GM13976 (cell line): ENCODE results near the gene KIF21B.
"Not testable (repeated sequence)": the region's sequence is repeated elsewhere in the genome, so short reads cannot be mapped to it uniquely, and the experiment has no call there.

Experiments
- DNase-seq: peaks from one replicate; pipeline ENCODE4 v3.0.0; 2012; ENCODE audit warnings: low spot score
- in situ Hi-C: fragments of 300-500 bp; cut with MboI; formaldehyde crosslinking; loops from one replicate; pipeline ENCODE4 v1.12.0; 2022; ENCODE audit warnings: low sequenced_read_pairs, mixed read lengths, inconsistent platforms; ENCODE audit not compliant: unreplicated experiment
- TF ChIP-seq, protein P1 (sequence below): IDR thresholded peaks from 2 replicates; pipeline ENCODE4 v1.5.1; 2012; ENCODE audit warnings: borderline replicate concordance, mild to moderate bottlenecking; ENCODE audit not compliant: insufficient read depth; ENCODE audit errors: extremely low read depth, missing control alignments, control extremely low read depth

The KIF21B gene

DNA sequence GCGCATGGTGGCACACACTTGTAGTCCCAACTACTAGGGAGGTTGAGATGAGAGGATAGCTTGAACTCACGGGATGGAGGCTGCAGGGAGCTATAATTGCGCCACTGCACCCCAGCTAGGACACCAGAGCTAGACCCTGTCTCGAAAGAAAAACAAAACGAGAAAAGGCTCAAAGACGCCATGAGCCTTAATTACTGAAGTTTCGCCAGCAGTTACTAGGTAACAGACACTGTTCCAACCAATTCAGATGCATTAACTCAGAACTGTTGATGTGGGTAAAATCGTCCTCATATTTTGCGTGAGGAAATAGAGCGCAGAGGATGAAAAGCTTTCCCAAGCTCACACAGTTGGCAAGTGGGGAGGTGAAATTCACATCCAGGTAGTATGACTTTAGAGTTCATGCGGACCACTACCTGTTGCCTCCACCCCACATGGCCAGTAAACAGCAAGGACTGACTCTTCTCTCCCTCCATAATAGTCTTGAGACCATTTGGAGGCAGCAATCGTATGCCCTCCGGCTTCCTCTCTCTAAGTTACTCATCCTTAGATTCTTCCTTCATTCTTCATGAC is 88.8 kb downstream of the KIF21B start:
- DNase-seq: no peak
- TF ChIP-seq, protein P1, sequence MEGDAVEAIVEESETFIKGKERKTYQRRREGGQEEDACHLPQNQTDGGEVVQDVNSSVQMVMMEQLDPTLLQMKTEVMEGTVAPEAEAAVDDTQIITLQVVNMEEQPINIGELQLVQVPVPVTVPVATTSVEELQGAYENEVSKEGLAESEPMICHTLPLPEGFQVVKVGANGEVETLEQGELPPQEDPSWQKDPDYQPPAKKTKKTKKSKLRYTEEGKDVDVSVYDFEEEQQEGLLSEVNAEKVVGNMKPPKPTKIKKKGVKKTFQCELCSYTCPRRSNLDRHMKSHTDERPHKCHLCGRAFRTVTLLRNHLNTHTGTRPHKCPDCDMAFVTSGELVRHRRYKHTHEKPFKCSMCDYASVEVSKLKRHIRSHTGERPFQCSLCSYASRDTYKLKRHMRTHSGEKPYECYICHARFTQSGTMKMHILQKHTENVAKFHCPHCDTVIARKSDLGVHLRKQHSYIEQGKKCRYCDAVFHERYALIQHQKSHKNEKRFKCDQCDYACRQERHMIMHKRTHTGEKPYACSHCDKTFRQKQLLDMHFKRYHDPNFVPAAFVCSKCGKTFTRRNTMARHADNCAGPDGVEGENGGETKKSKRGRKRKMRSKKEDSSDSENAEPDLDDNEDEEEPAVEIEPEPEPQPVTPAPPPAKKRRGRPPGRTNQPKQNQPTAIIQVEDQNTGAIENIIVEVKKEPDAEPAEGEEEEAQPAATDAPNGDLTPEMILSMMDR: no peak
- in situ Hi-C loops: no loop called here

DNA sequence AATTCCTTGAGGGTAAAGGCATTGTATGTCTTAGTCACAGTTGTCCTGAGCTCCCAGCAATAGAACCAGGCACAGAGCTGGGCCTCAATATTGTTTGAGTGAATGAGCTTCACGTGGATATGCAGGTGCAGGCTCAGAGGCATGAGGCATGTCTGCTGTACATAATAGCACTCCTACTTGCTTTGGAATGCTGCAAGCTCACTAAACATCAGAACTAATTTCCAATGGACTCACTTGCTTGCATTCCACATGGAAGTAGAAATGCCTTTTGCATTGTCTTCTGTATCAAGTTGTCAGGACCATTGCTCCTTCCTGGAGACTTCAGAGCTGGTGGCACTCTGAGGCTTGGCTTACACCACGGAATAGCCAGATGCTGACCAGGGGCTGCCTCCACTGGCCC is 91.7 kb downstream of the KIF21B start:
- no peak for DNase-seq
- TF ChIP-seq, protein P1: no peak
- in situ Hi-C loops: no loop called here

DNA sequence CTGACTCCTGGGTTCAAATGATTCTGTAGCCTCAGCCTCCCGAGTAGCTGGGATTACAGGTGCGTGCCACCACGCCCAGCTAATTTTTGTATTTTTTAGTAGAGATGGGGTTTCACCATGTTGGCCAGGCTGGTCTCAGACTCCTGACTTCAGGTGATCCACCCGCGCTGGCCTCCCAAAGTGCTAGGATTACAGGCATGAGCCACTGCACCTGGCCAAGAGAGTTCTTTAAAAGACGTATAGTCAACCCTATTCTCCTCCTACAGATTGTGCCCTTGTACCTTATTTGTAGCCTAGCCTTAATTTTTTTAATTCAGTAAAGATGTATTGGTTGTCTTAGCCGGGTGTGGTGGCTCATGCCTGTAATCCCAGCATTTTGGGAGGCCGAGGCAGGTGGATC is 93.2 kb downstream of the KIF21B start:
- DNase-seq, in situ Hi-C loops: not testable (repeated sequence)

DNA sequence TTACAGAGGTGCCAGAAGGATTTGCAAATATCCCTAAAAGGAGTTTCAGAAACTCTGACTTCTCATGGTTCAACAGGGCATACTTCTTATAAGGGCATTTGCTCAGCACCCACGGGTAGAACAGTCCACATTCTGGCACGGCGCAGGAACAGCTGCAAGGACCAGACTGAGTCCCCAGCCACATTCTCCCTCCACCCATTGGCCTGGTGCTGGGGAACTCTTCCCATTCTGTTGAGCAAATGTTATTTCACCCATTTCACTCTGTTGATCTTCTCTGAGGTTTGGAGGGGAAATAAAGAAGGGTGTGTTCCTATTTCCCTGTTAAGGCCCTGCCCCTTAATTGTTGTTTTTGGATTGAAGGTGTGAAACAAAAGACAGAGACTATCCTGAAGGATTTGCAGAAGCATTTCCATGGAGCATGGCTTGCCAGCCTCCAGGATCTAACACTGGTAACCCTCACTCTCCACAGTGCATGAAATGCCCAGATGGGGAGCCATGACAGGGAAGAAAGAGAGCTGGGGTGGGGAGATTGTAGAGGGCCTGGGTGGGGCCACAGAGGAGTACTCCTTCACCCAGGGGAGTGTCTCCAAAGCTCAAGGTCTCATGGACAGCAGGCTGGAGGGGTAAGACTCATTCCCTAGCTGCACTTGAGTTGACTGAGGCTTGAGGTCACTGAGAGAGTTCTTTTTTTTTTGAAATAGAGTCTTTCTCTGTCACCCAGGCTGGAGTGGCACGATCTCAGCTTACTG is 93.8 kb downstream of the KIF21B start:
- in situ Hi-C loops: no loop called here
- TF ChIP-seq, protein P1: no peak
- no peak for DNase-seq

DNA sequence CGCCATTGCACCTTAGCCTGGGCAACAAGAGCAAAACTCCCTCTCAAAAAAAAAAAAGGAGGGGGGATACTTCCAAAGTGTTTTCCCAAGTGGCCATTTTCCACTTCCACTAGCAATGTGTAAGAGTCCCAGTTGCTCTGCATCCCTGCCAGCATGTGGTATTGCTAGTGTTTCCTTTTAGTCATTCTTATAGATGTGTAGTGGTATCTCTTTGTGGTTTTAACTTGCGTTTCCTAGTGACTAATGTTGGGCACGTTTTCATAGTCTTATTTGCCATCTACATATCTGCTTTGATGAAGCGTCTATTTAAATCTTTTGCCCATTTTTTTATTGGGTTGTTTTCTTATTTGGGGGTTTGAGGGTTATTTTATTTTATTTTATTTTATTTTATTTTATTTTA is 97.7 kb downstream of the KIF21B start:
- TF ChIP-seq, protein P1: no peak
- DNase-seq: no peak
- in situ Hi-C loops: no loop called here

DNA sequence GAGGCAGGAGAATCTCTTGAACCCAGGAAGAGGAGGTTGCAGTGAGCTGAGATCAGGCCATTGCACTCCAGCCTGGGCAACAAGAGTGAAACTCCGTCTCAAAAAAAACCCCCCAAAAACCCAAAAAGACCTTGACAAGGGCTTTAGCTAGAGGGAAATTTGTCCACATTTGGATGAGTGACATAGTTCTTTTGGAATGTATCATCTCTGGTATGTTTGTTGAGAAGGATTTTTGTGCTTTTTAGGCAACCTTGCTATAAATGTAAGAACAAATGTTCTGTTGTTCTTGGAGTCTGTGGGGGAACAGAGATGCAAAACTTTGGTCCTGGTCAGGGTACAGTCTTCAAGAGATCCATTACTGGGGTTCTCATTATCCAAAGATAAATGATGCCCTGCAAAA is 99.9 kb downstream of the KIF21B start:
- TF ChIP-seq, protein P1: no peak
- in situ Hi-C loops: no loop called here
- DNase-seq: no peak

DNA sequence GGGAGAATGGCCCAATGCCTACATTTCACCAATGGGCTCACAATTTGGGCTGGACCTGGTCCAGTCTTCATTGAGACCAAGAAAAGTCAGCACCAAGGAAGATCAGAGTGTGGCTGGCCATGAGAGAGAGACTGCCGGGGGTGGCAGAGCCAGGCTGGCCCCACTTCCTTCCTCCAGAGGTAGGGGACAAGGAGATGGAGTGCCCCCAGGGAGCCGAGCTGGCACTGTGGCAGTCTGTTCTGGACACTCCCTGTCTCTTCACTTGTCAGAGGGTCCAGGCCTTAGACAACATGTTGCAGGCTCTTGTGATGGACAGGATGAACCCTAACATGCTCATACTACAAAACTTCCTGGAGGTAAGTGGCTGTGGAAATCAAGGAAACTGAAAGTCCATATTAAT is 101.1 kb downstream of the KIF21B start:
- TF ChIP-seq, protein P1: no peak
- no peak for DNase-seq
- in situ Hi-C loops: no loop called here
